Stomach (tissue), 9 donors: ENCODE results near the gene ERAL1. TPM values are rescaled to one million over a fixed set of nuclear protein-coding genes. Genes with fewer than 3 reads are reported as not detected.

ENCODE experiments used
- DNase-seq, 2 donors: peaks; one replicate each; pipeline versions ENCODE4 v3.0.0 to v3.0.0-alpha.2; 2013 to 2019
- H3K27ac ChIP-seq, 5 donors: fragments of 200-600 bp in 4 of 5; sonication (generic) in 4 of 5; one replicate each; pipeline ENCODE4 v1.5.1; 2013 to 2019; ENCODE audit warnings: mild to moderate bottlenecking in 1 of 5, moderate library complexity in 1 of 5
- H3K27me3 ChIP-seq, 3 donors: fragments of 200-600 bp; sonication (generic); one replicate each; pipeline ENCODE4 v1.5.1; 2017 to 2019; ENCODE audit warnings: mixed run types in 1 of 3
- H3K36me3 ChIP-seq, 4 donors: fragments of 200-600 bp; sonication (generic); 1 replicate in 3 of 4; 2 replicates in 1 of 4; pipeline ENCODE4 v1.5.1; 2016 to 2019
- H3K4me1 ChIP-seq, 4 donors: fragments of 200-600 bp; sonication (generic); one replicate each; pipeline ENCODE4 v1.5.1; 2016 to 2019
- H3K4me3 ChIP-seq, 4 donors: fragments of 200-600 bp; sonication (generic) in 3 of 4; one replicate each; pipeline ENCODE4 v1.5.1; 2016 to 2019; ENCODE audit warnings: mild to moderate bottlenecking in 1 of 4
- H3K9me3 ChIP-seq, 4 donors: fragments of 200-600 bp; sonication (generic); one replicate each; pipeline ENCODE4 v1.5.1; 2016 to 2019
- CTCF ChIP-seq, 7 experiments: fragments of 450-650 bp in 4 of 7; fragments of 200-600 bp in 3 of 7; sonication (generic) in 3 of 7; IDR thresholded peaks; one replicate each; pipeline ENCODE4 v1.5.1; 2016 to 2019; ENCODE audit warnings: antibody characterized with exemption in 7 of 7, control low read depth in 2 of 7, mild to moderate bottlenecking in 1 of 7
- EP300 ChIP-seq: sonication (generic); formaldehyde crosslinking; IDR thresholded peaks from one replicate; pipeline ENCODE4 v1.6.1; 2017; ENCODE audit warnings: antibody characterized with exemption
- POLR2A ChIP-seq, 4 donors: fragments of 450-650 bp; IDR thresholded peaks; one replicate each; pipeline ENCODE4 v1.6.1; 2016; ENCODE audit warnings: antibody characterized with exemption in 4 of 4, control low read depth in 2 of 4, mild to moderate bottlenecking in 1 of 4, moderate library complexity in 1 of 4
- POLR2AphosphoS5 ChIP-seq, 3 donors: sonication (generic); formaldehyde crosslinking; IDR thresholded peaks; one replicate each; pipeline ENCODE4 v1.6.1; 2016; ENCODE audit warnings: antibody characterized with exemption in 3 of 3
- WGBS, 5 donors: extraction: QIAGEN DNeasy Blood & Tissue Kit in 3 of 5; methylation state at CpG; one replicate each; pipeline versions ENCODE4 v1.1.5 to v1.1.7; 2013 to 2018; 5-methylcytosine and 5-hydroxymethylcytosine counted together
- intact Hi-C: fragments of 100-400 bp; cut with DNase I; formaldehyde crosslinking; loops from one replicate; pipeline ENCODE4 v1.15.1; 2023; ENCODE audit warnings: low total_unique reads
- polyA plus RNA-seq, 3 donors: library from polyadenylated mRNA; stranded (reverse); fragments of 200-250 nt; gene quantifications; one replicate each; pipeline ENCODE4 v1.2.3, GENCODE V29; 2013
- small RNA-seq, 4 donors: library from RNA; depleted of rRNA; stranded (forward); fragments of <200 nt; gene quantifications; one replicate each; pipeline ENCODE3, GENCODE V24; 2016
- total RNA-seq, 5 donors: library from RNA; depleted of rRNA; stranded (reverse); fragments of >200 nt; gene quantifications; one replicate each; pipeline versions ENCODE4 v1.1.0 to v1.2.3, GENCODE V29; 2014 to 2016
- donor health status: healthy with polysubstance abuse.
- donor health status: Bipolar disorder and iron deficiency.
- donor health status: healthy.

Gene ERAL1
- total and polyA plus RNA-seq, 8 donors = 23.1 to 97.0 (median 46.5) TPM

- Histone ChIP-seq H3K27ac (peak overlapping the region; percentile 46 to 83 (median 75)), H3K27me3 (no peaks in the 10 kb centered on the region), H3K4me3 (no peak overlapping the region), H3K9me3 (no peaks in the 10 kb centered on the region), H3K4me1 (peaks cover 27 to 62% (median 41%) of the 10 kb centered on the region in 4 donors), H3K36me3 (peaks cover 71 to 84% (median 82%) of the 10 kb centered on the region in 4 donors)
- intact Hi-C loops = no loop called here
- DNase-seq = peak in 1 of 2 donors; percentile 71
- TF ChIP-seq POLR2AphosphoS5 (IDR thresholded peaks at IDR 0.05) = peak in 1 of 3 donors; percentile 56
- TF ChIP-seq EP300 = no peak
- 30 to 51% (median 46%) methylated on average over 6 of the region's 6 CpGs for WGBS, 5 donors
Observed at GRCh38 chr17:28908640-28909167, 53.9 kb downstream of the ERAL1 start.

- Histone ChIP-seq H3K9me3 (no peaks in the 10 kb centered on the region), H3K4me1 (peaks cover 24 to 52% (median 37%) of the 10 kb centered on the region in 4 donors), H3K4me3 (no peak overlapping the region), H3K27ac (no peak overlapping the region), H3K36me3 (peaks cover 86 to 100% (median 100%) of the 10 kb centered on the region in 4 donors), H3K27me3 (no peaks in the 10 kb centered on the region)
- TF ChIP-seq POLR2AphosphoS5 (IDR thresholded peaks at IDR 0.05) = no peak
- no peak for TF ChIP-seq CTCF (IDR thresholded peaks at IDR 0.05)
- no peak for TF ChIP-seq EP300
- no peak for TF ChIP-seq POLR2A (IDR thresholded peaks at IDR 0.05)
- intact Hi-C loops = no loop called here
- no peak for DNase-seq
- WGBS, 5 donors = 83 to 97% (median 87%) methylated on average over 1 of the region's 1 CpG
Observed at GRCh38 chr17:28910534-28910933, 55.7 kb downstream of the ERAL1 start.

Small RNAs within 50 kb of the gene (small RNA-seq; reads per million reads assigned to genes)
- 0 reads per million in 4 donors for gene RF00019

Other genes with a start within 250 kb of the ERAL1 start
- gene RSKR, start 240.8 kb upstream of the ERAL1 start, total RNA-seq = 10 to 100 TPM in 3 of 5 donors, 1 to 10 TPM in 2; 9.3 to 36.2 (median 11.6) TPM
- 1 to 10 TPM in 2 of 3 donors, under 1 TPM in 1; 0.31 to 2.3 (median 1.2) TPM for gene RSKR, start 240.8 kb upstream of the ERAL1 start, polyA plus RNA-seq
- gene BLTP2, start 209.9 kb upstream of the ERAL1 start, total RNA-seq = 100 to 1,000 TPM in 4 of 5 donors, 10 to 100 TPM in 1; 62.4 to 221 (median 194) TPM
- gene BLTP2, start 209.9 kb upstream of the ERAL1 start, polyA plus RNA-seq = 10 to 100 TPM in 2 of 3 donors, 1 to 10 TPM in 1; 9.9 to 13.3 (median 12.2) TPM
- gene SDF2, start 193.1 kb upstream of the ERAL1 start, total RNA-seq = 10 to 100 TPM; 43.7 to 88.1 (median 49.0) TPM
- 10 to 100 TPM; 38.7 to 45.1 (median 40.8) TPM for gene SDF2, start 193.1 kb upstream of the ERAL1 start, polyA plus RNA-seq
- gene SUPT6H, start 192.8 kb upstream of the ERAL1 start, total RNA-seq = 100 to 1,000 TPM in 1 of 5 donors, 10 to 100 TPM in 4; 46.0 to 135 (median 89.2) TPM
- 10 to 100 TPM; 16.9 to 19.1 (median 17.7) TPM for gene SUPT6H, start 192.8 kb upstream of the ERAL1 start, polyA plus RNA-seq
- 1 to 10 TPM in 1 of 5 donors, under 1 TPM in 2, not detected in 2; 0.14 to 5.3 (median 0.92) TPM for gene PROCA1, start 143.1 kb upstream of the ERAL1 start, total RNA-seq
- 1 to 10 TPM; 2.3 to 5.8 (median 2.6) TPM for gene PROCA1, start 143.1 kb upstream of the ERAL1 start, polyA plus RNA-seq
- 100 to 1,000 TPM in 1 of 5 donors, 10 to 100 TPM in 4; 35.6 to 101 (median 95.5) TPM for gene RAB34, start 137.1 kb upstream of the ERAL1 start, total RNA-seq
- 10 to 100 TPM; 53.1 to 80.1 (median 70.6) TPM for gene RAB34, start 137.1 kb upstream of the ERAL1 start, polyA plus RNA-seq
- 1,000 to 10,000 TPM in 1 of 5 donors, 100 to 1,000 TPM in 4; 221 to 1,205 (median 504) TPM for gene RPL23A, start 135.0 kb upstream of the ERAL1 start, total RNA-seq
- gene RPL23A, start 135.0 kb upstream of the ERAL1 start, polyA plus RNA-seq = 1,000 to 10,000 TPM; 1,260 to 1,750 (median 1,417) TPM
- gene TLCD1, start 128.8 kb upstream of the ERAL1 start, total RNA-seq = 10 to 100 TPM in 2 of 5 donors, 1 to 10 TPM in 1, not detected in 2; 2.6 to 21.0 (median 11.7) TPM
- 10 to 100 TPM in 1 of 3 donors, 1 to 10 TPM in 2; 6.3 to 13.0 (median 8.2) TPM for gene TLCD1, start 128.8 kb upstream of the ERAL1 start, polyA plus RNA-seq
- gene NEK8, start 126.2 kb upstream of the ERAL1 start, total RNA-seq = 10 to 100 TPM in 1 of 5 donors, 1 to 10 TPM in 3, not detected in 1; 2.8 to 17.8 (median 7.5) TPM
- 1 to 10 TPM; 2.8 to 3.4 (median 3.1) TPM for gene NEK8, start 126.2 kb upstream of the ERAL1 start, polyA plus RNA-seq
- 100 to 1,000 TPM in 3 of 5 donors, 10 to 100 TPM in 2; 29.0 to 383 (median 151) TPM for gene TRAF4, start 111.0 kb upstream of the ERAL1 start, total RNA-seq
- gene TRAF4, start 111.0 kb upstream of the ERAL1 start, polyA plus RNA-seq = 10 to 100 TPM; 33.3 to 38.2 (median 34.4) TPM
- 10 to 100 TPM in 3 of 5 donors, 1 to 10 TPM in 2; 5.5 to 29.6 (median 14.0) TPM for gene FAM222B, start 12.2 kb upstream of the ERAL1 start, total RNA-seq
- 1 to 10 TPM; 4.4 to 8.3 (median 6.6) TPM for gene FAM222B, start 12.2 kb upstream of the ERAL1 start, polyA plus RNA-seq
- gene FLOT2, start 42.7 kb downstream of the ERAL1 start, total RNA-seq = 10 to 100 TPM; 19.5 to 80.5 (median 42.4) TPM
- 10 to 100 TPM; 32.1 to 43.2 (median 37.0) TPM for gene FLOT2, start 42.7 kb downstream of the ERAL1 start, polyA plus RNA-seq
- 10 to 100 TPM in 2 of 5 donors, 1 to 10 TPM in 2, not detected in 1; 6.4 to 33.5 (median 9.3) TPM for gene DHRS13, start 48.1 kb downstream of the ERAL1 start, total RNA-seq
- gene DHRS13, start 48.1 kb downstream of the ERAL1 start, polyA plus RNA-seq = 10 to 100 TPM in 1 of 3 donors, 1 to 10 TPM in 2; 4.4 to 13.4 (median 6.0) TPM
- gene PHF12, start 96.5 kb downstream of the ERAL1 start, total RNA-seq = 100 to 1,000 TPM in 1 of 5 donors, 10 to 100 TPM in 4; 23.2 to 206 (median 48.5) TPM
- gene PHF12, start 96.5 kb downstream of the ERAL1 start, polyA plus RNA-seq = 1 to 10 TPM; 8.3 to 9.8 (median 8.6) TPM
- 10 to 100 TPM in 1 of 5 donors, 1 to 10 TPM in 1, under 1 TPM in 2, not detected in 1; under 0.01 to 21.4 (median 1.4) TPM for gene SEZ6, start 151.0 kb downstream of the ERAL1 start, total RNA-seq
- gene SEZ6, start 151.0 kb downstream of the ERAL1 start, polyA plus RNA-seq = under 1 TPM in 2 of 3 donors, not detected in 1; 0.05 to 0.19 TPM
- 10 to 100 TPM in 1 of 5 donors, 1 to 10 TPM in 3, not detected in 1; 1.8 to 13.8 (median 5.2) TPM for gene PIPOX, start 188.1 kb downstream of the ERAL1 start, total RNA-seq
- under 1 TPM; 0.31 to 0.70 (median 0.50) TPM for gene PIPOX, start 188.1 kb downstream of the ERAL1 start, polyA plus RNA-seq